Liver (tissue), 9 donors: Measurements from ENCODE around the gene RBM42. TPM values are rescaled to one million over a fixed set of nuclear protein-coding genes. Genes with fewer than 3 reads are reported as not detected.

Experiments used
- DNase-seq: peaks from one replicate; pipeline ENCODE4 v3.0.0-alpha.2; 2017; ENCODE audit warnings: low spot score
- H3K27ac ChIP-seq, 2 donors: one replicate each; pipeline ENCODE4 v1.7.0; 2013; ENCODE audit warnings: inconsistent platforms in 2 of 2, low read length in 2 of 2, control low read depth in 1 of 2, low read depth in 1 of 2, mild to moderate bottlenecking in 1 of 2
- H3K27me3 ChIP-seq, 4 donors: one replicate each; pipeline versions ENCODE4 v1.6.1 to v1.7.0; 2013; ENCODE audit warnings: low read length in 3 of 4, inconsistent platforms in 1 of 4, mild to moderate bottlenecking in 1 of 4, moderate library complexity in 1 of 4; ENCODE audit not compliant: control insufficient read depth in 4 of 4, insufficient read depth in 4 of 4
- H3K36me3 ChIP-seq, 4 donors: one replicate each; pipeline versions ENCODE4 v1.6.1 to v1.7.0; 2013; ENCODE audit warnings: low read length in 3 of 4, mild to moderate bottlenecking in 3 of 4, low read depth in 1 of 4, moderate library complexity in 1 of 4; ENCODE audit not compliant: control insufficient read depth in 4 of 4, insufficient read depth in 3 of 4
- H3K4me1 ChIP-seq, 4 donors: one replicate each; pipeline versions ENCODE4 v1.6.1 to v1.7.0; 2013; ENCODE audit warnings: low read length in 3 of 4, mild to moderate bottlenecking in 3 of 4, moderate library complexity in 1 of 4; ENCODE audit not compliant: control insufficient read depth in 4 of 4, insufficient read depth in 4 of 4
- H3K4me3 ChIP-seq, 3 donors: one replicate each; pipeline versions ENCODE4 v1.6.1 to v1.7.0; 2013; ENCODE audit warnings: low read length in 3 of 3, control low read depth in 1 of 3, low read depth in 1 of 3, mild to moderate bottlenecking in 1 of 3
- H3K9ac ChIP-seq, 2 donors: one replicate each; pipeline ENCODE4 v1.7.0; 2013; ENCODE audit warnings: low read length in 2 of 2, mild to moderate bottlenecking in 2 of 2, moderate library complexity in 2 of 2, control low read depth in 1 of 2, low read depth in 1 of 2
- H3K9me3 ChIP-seq, 4 donors: one replicate each; pipeline versions ENCODE4 v1.6.1 to v1.7.0; 2013; ENCODE audit warnings: low read length in 3 of 4; ENCODE audit not compliant: control insufficient read depth in 4 of 4
- ATF3 ChIP-seq: IDR thresholded peaks from 2 replicates; pipeline ENCODE4 v1.6.1; 2016; ENCODE audit warnings: antibody characterized with exemption
- CTCF ChIP-seq: fragments of 150-350 bp; IDR thresholded peaks from 2 replicates; pipeline ENCODE4 v1.5.1; 2017; ENCODE audit warnings: improper control_type of control experiment, low read depth, low read length; ENCODE audit not compliant: missing input control
- FOXA1 ChIP-seq: IDR thresholded peaks from 2 replicates; pipeline ENCODE4 v1.6.1; 2016; ENCODE audit warnings: antibody characterized with exemption
- FOXA2 ChIP-seq: IDR thresholded peaks from 2 replicates; pipeline ENCODE4 v1.6.1; 2016; ENCODE audit warnings: antibody characterized with exemption
- GABPA ChIP-seq, 2 donors: IDR thresholded peaks in 1 of 2; conservative IDR thresholded peaks in 1 of 2; 2 replicates each; pipeline ENCODE4 v1.6.1; 2016; ENCODE audit warnings: antibody characterized with exemption in 2 of 2, mild to moderate bottlenecking in 1 of 2, moderate library complexity in 1 of 2
- HNF4G ChIP-seq: IDR thresholded peaks from 2 replicates; pipeline ENCODE4 v1.6.1; 2016; ENCODE audit warnings: antibody characterized with exemption
- JUND ChIP-seq, 2 donors: IDR thresholded peaks; 2 replicates each; pipeline ENCODE4 v1.6.1; 2016; ENCODE audit warnings: antibody characterized with exemption in 2 of 2
- MAX ChIP-seq: IDR thresholded peaks from 2 replicates; pipeline ENCODE4 v1.6.1; 2016; ENCODE audit warnings: antibody characterized with exemption
- NR2F2 ChIP-seq: IDR thresholded peaks from 2 replicates; pipeline ENCODE4 v1.6.1; 2016; ENCODE audit warnings: antibody characterized with exemption
- RAD21 ChIP-seq, 2 donors: IDR thresholded peaks; 2 replicates each; pipeline ENCODE4 v1.6.1; 2016; ENCODE audit warnings: antibody characterized with exemption in 2 of 2, mild to moderate bottlenecking in 2 of 2
- REST ChIP-seq: IDR thresholded peaks from 2 replicates; pipeline ENCODE4 v1.6.1; 2016; ENCODE audit warnings: antibody characterized with exemption, mild to moderate bottlenecking
- SP1 ChIP-seq: IDR thresholded peaks from 2 replicates; pipeline ENCODE4 v1.6.1; 2018; ENCODE audit warnings: antibody characterized with exemption, mild to moderate bottlenecking
- YY1 ChIP-seq: IDR thresholded peaks from 2 replicates; pipeline ENCODE4 v1.6.1; 2016; ENCODE audit warnings: antibody characterized with exemption, mild to moderate bottlenecking
- ZBTB33 ChIP-seq: IDR thresholded peaks from 2 replicates; pipeline ENCODE4 v1.6.1; 2016; ENCODE audit warnings: antibody characterized with exemption
- WGBS: extraction: QIAGEN DNeasy Blood & Tissue Kit; methylation state at CpG from one replicate; pipeline ENCODE4 v1.1.7; 2013; 5-methylcytosine and 5-hydroxymethylcytosine counted together
- polyA plus RNA-seq, 2 donors: library from polyadenylated mRNA; stranded (reverse) in 1 of 2; unstranded in 1 of 2; fragments of 200-250 nt in 1 of 2; fragments of >200 nt in 1 of 2; fragmentation: Nextera tagmentation in 1 of 2; extraction: Ambion mirVana in 1 of 2; gene quantifications; one replicate each; pipeline versions ENCODE4 v1.2.1 to v1.2.3, GENCODE V29; 2013 to 2015
- total RNA-seq, 2 donors: library from RNA; depleted of rRNA; stranded (reverse); fragments of >200 nt; gene quantifications; one replicate each; pipeline ENCODE4 v1.2.3, GENCODE V29; 2014
- donor health status: healthy.
- donor health status: healthy.
- donor health status: healthy.
- donor health status: healthy.
- donor health status: healthy.

Gene RBM42
- total and polyA plus RNA-seq, 4 donors: 17.8 to 34.7 (median 20.1) TPM

GRCh38 chr19:35665157-35665556, 36.3 kb downstream of the RBM42 start:
- WGBS: 96% methylated on average over 24 of the region's 24 CpGs
- Histone ChIP-seq H3K4me3 (no peak overlapping the region), H3K4me1 (peaks cover 8 to 13% (median 12%) of the 10 kb centered on the region in 4 donors), H3K9me3 (no peaks in the 10 kb centered on the region), H3K9ac (no peak overlapping the region), H3K27ac (no peak overlapping the region), H3K36me3 (peaks cover 2 to 6% (median 5%) of the 10 kb centered on the region in 4 donors), H3K27me3 (no peaks in the 10 kb centered on the region)
- TF ChIP-seq GABPA (IDR thresholded peaks at IDR 0.05 in 1 of 2, conservative IDR thresholded peaks at IDR 0.05 in 1 of 2) (no peak), REST (no peak), SP1 (no peak), NR2F2 (no peak), FOXA1 (no peak), ATF3 (no peak), HNF4G (no peak), RAD21 (IDR thresholded peaks at IDR 0.05) (no peak)
- DNase-seq: no peak

- Histone ChIP-seq H3K4me1 (peaks cover 4 to 11% (median 10%) of the 10 kb centered on the region in 4 donors), H3K27me3 (no peaks in the 10 kb centered on the region), H3K4me3 (no peak overlapping the region), H3K9ac (no peak overlapping the region), H3K27ac (no peak overlapping the region), H3K36me3 (peaks cover 2 to 6% (median 5%) of the 10 kb centered on the region in 4 donors), H3K9me3 (no peaks in the 10 kb centered on the region)
- WGBS: 80% methylated on average over 7 of the region's 7 CpGs
- no peak for TF ChIP-seq GABPA (IDR thresholded peaks at IDR 0.05 in 1 of 2, conservative IDR thresholded peaks at IDR 0.05 in 1 of 2)
- no peak for TF ChIP-seq MAX
- no peak for TF ChIP-seq JUND (IDR thresholded peaks at IDR 0.05)
- TF ChIP-seq YY1: no peak
- no peak for TF ChIP-seq FOXA2
- TF ChIP-seq CTCF: no peak
- TF ChIP-seq ATF3: no peak
- TF ChIP-seq REST: no peak
- no peak for TF ChIP-seq ZBTB33
- no peak for TF ChIP-seq SP1
- TF ChIP-seq FOXA1: no peak
- no peak for TF ChIP-seq RAD21 (IDR thresholded peaks at IDR 0.05)
- no peak for TF ChIP-seq NR2F2
- no peak for DNase-seq
Measured at GRCh38 chr19:35665604-35666003, 36.8 kb downstream of the RBM42 start.
